ENCODE measurements around the gene MAP1B. TPM values are rescaled to one million over a fixed set of nuclear protein-coding genes. Genes with fewer than 3 reads are reported as not detected.
"Not testable (repeated sequence)": the region's sequence is repeated elsewhere in the genome, so short reads cannot be mapped to it uniquely, and the experiment has no call there.

Gene MAP1B
- total RNA-seq, 2 experiments from 2014 or later = 0.13 to 0.40 TPM

GRCh38 chr5:72156946-72157624, 49.8 kb downstream of the MAP1B start:
- ChIA-PET CTCF (no interaction called here), POLR2A (no interaction called here)

GRCh38 chr5:72157625-72157962, 50.3 kb downstream of the MAP1B start:
- ChIA-PET CTCF (no interaction called here), POLR2A (no interaction called here)

GRCh38 chr5:72159501-72159911, 52.2 kb downstream of the MAP1B start:
- ChIA-PET POLR2A (no interaction called here), CTCF (no interaction called here)

- ChIA-PET CTCF (no interaction called here), POLR2A (no interaction called here)
Measured at GRCh38 chr5:72160329-72160728, 53.1 kb downstream of the MAP1B start.

GRCh38 chr5:72160959-72161358, 53.7 kb downstream of the MAP1B start:
- CTCF ChIA-PET = no interaction called here
- POLR2A ChIA-PET = no interaction called here

- POLR2A ChIA-PET = interaction anchor here (0.6 kb wide), 1 partner anchor 13 kb away, joined by 4 read pairs; no protein-coding TSS in a partner anchor
- CTCF ChIA-PET = no interaction called here
Measured at GRCh38 chr5:72161951-72162350, 54.7 kb downstream of the MAP1B start.

- ChIA-PET CTCF (interaction anchor here (0.7 kb wide), 1 partner anchor 28 kb away, joined by 3 read pairs; no protein-coding TSS in a partner anchor), POLR2A (no interaction called here)
Measured at GRCh38 chr5:72163349-72163983, 56.2 kb downstream of the MAP1B start.

GRCh38 chr5:72166070-72166979, 59.0 kb downstream of the MAP1B start:
- ChIA-PET POLR2A (no interaction called here), CTCF (no interaction called here)

GRCh38 chr5:72167257-72167656, 60.0 kb downstream of the MAP1B start:
- CTCF ChIA-PET = no interaction called here
- POLR2A ChIA-PET = no interaction called here

- POLR2A ChIA-PET = no interaction called here
- CTCF ChIA-PET = no interaction called here
Measured at GRCh38 chr5:72167804-72168203, 60.5 kb downstream of the MAP1B start.

- CTCF ChIA-PET = no interaction called here
- POLR2A ChIA-PET = no interaction called here
Measured at GRCh38 chr5:72170101-72170500, 62.8 kb downstream of the MAP1B start.

GRCh38 chr5:72171181-72171580, 63.9 kb downstream of the MAP1B start:
- POLR2A ChIA-PET = not testable (repeated sequence)
- CTCF ChIA-PET = interaction anchor here (1.0 kb wide), 1 partner anchor 137 kb away, joined by 3 read pairs; no protein-coding TSS in a partner anchor

GRCh38 chr5:72171667-72172066, 64.4 kb downstream of the MAP1B start:
- CTCF ChIA-PET = interaction anchor here (1.0 kb wide), 1 partner anchor 137 kb away, joined by 3 read pairs; no protein-coding TSS in a partner anchor
- POLR2A ChIA-PET = no interaction called here

- CTCF ChIA-PET = no interaction called here
- POLR2A ChIA-PET = no interaction called here
Measured at GRCh38 chr5:72172786-72173185, 65.5 kb downstream of the MAP1B start.

- POLR2A ChIA-PET = no interaction called here
- CTCF ChIA-PET = no interaction called here
Measured at GRCh38 chr5:72177538-72177937, 70.3 kb downstream of the MAP1B start.

- CTCF ChIA-PET = no interaction called here
- POLR2A ChIA-PET = no interaction called here
Measured at GRCh38 chr5:72179028-72179815, 71.9 kb downstream of the MAP1B start.

- POLR2A ChIA-PET = no interaction called here
- CTCF ChIA-PET = no interaction called here
Measured at GRCh38 chr5:72179816-72180440, 72.7 kb downstream of the MAP1B start.

- ChIA-PET POLR2A (no interaction called here), CTCF (no interaction called here)
Measured at GRCh38 chr5:72180925-72181324, 73.7 kb downstream of the MAP1B start.

GRCh38 chr5:72182686-72183085, 75.4 kb downstream of the MAP1B start:
- CTCF ChIA-PET = no interaction called here
- POLR2A ChIA-PET = no interaction called here

GRCh38 chr5:72183101-72183520, 75.8 kb downstream of the MAP1B start:
- ChIA-PET CTCF (no interaction called here), POLR2A (no interaction called here)

All from activated CD8-positive, alpha-beta memory T cell treated with anti-CD3 and anti-CD28 coated beads for 36 hours (primary cell).